HUDEP-2 (cell line): ENCODE measurements around the gene ZNF841.
"Not testable (repeated sequence)": the region's sequence is repeated elsewhere in the genome, so short reads cannot be mapped to it uniquely, and the experiment has no call there.

Experiments used
- DNase-seq, 76 experiments: peaks; one replicate each; lab custom pipeline; 2025; ENCODE audit not compliant: unreplicated experiment in 76 of 76; lab: John Stamatoyannopoulos, UW

ZNF841 gene

GRCh38 chr19:52069653-52070052 is 25.9 kb downstream of the ZNF841 start:
- no peak for DNase-seq

- no peak for DNase-seq
Observed at GRCh38 chr19:52066258-52066863, 29.2 kb downstream of the ZNF841 start.

- DNase-seq: no peak
Observed at GRCh38 chr19:52065399-52065798, 30.2 kb downstream of the ZNF841 start.

GRCh38 chr19:52056480-52056879 is 39.1 kb downstream of the ZNF841 start:
- not testable (repeated sequence) for DNase-seq

DNA sequence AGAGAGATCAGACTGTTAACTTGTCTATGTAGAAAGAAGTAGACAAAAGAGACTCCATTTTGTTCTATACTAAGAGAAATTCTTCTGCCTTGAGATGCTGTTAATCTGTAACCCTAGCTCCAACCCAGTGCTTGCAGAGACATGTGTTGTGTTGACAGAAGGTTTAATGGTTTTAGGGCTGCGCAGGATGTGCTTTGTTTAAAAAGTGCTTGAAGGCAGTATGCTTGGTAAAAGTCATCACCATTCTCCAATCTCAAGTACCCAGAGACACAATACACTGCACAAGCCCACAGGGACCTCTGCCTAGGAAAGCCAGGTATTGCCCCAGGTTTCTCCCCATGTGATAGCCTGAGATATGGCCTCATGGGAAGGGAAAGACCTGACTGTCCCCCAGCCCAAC is 43.8 kb downstream of the ZNF841 start:
- DNase-seq: not testable (repeated sequence)

GRCh38 chr19:52048555-52049501 is 46.7 kb downstream of the ZNF841 start, which contains the start of gene ZNF432:
Gene ZNF432 (minus strand): TSS chr19:52048838. CDS start chr19:52046868, 1,970 bp downstream.
- DNase-seq: peak in 70 of 76 experiments; percentile 9 to 89 (median 70)

DNA sequence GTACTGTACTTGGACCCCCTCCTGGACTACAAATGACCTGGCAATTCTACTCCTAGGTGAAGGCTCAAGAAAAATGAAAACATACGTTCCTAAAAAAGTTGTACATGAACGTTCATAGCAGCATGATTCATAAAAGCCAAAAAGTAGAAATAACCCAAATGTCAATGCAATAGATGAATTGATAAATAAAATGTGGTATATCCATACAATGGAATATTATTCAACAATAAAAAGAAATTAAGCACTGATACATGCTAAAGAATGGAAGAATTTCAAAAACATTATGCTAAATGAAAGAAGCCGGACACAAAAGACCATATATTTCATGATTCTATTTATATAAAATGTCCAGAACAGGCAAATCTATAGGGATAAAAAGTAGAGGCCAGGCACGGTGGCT is 56.4 kb downstream of the ZNF841 start:
- DNase-seq: no peak

DNA sequence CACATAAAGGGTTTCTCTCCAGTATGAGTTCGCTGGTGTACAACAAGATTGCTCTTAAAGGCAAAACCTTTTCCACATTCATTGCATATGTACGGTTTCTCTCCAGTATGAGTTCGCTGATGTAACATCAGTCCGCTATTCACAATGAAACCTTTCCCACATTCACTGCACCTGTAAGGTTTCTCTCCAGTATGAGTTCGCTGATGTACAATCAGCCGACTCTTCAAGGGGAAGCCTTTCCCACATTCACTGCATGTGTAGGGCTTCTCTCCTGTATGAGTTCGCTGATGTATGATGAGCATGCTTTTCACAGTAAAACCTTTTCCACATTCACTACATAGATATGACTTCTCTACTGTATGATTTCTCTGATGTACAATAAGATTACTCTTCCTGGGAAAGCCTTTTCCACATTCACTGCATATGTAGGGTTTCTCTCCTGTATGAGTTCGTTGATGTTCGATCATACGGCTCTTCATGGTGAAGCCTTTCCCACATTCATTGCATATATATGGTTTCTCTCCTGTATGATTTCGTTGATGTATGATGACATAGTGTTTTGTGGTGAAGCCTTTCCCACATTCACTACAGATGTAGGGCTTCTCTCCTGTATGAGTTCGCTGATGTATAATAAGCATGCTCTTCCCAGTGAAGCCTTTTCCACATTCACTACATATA is 61.4 kb downstream of the ZNF841 start:
- no peak for DNase-seq

DNA sequence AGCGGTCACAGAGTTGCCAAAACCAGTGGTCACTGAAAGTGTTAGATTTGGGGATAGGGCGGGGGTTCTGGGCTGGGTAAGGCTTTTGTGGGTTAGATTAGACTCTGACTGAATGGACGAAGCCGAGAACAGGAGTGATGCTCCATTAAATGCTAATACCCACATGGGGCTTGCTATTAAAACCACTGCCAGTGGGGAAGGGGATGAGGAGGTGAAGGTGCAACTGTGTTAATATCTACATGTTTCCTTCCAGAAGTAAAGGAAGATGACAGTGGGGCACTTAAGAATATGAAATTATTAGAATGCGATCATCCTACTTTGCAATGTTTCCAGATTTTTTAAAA is 66.8 kb downstream of the ZNF841 start:
- peak in 4 of 76 experiments; percentile 26 to 52 (median 36) for DNase-seq

DNA sequence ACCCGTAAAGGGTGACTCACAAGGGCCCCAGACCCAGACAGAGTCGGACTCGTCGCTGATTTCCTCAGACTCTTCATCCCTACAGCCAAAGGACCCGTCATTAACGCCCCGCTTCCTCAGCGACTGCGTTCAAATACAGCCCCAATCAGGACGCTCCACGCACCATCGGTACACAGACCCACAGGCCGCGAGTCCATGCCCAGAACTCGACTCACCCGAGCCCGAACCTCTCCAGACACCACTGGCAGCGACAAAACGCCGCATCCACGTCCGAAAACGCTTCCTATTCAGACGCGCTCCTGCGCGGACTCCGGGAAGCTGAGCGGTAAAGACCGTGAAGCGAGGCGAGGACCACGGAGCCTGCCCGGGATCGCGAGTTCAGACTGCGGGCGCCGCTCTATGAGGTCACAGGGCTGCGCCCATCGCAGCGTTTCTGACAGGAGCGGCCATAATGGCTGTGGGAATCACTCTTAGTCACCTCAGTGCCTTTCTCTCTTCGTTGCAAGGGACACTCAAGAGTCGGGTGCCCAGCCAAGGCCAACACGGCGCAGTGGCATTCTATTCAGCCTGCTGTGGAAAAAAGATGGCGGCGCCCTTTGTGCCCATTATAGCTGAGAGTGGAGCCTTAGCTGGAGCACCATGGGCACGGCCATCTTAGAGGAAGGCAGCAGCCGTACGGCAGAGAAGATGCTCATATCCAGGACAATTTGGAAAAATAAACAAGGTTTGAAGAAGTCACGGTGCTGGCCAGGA is 67.4 kb downstream of the ZNF841 start, which contains the start of gene ZNF614:
ZNF614 (minus strand) TSS at position 353 of the 753 bp plus-strand sequence. CDS start 2,634 bp downstream, outside the sequence.
- peak in 74 of 76 experiments; percentile 10 to 95 (median 72) for DNase-seq

DNA sequence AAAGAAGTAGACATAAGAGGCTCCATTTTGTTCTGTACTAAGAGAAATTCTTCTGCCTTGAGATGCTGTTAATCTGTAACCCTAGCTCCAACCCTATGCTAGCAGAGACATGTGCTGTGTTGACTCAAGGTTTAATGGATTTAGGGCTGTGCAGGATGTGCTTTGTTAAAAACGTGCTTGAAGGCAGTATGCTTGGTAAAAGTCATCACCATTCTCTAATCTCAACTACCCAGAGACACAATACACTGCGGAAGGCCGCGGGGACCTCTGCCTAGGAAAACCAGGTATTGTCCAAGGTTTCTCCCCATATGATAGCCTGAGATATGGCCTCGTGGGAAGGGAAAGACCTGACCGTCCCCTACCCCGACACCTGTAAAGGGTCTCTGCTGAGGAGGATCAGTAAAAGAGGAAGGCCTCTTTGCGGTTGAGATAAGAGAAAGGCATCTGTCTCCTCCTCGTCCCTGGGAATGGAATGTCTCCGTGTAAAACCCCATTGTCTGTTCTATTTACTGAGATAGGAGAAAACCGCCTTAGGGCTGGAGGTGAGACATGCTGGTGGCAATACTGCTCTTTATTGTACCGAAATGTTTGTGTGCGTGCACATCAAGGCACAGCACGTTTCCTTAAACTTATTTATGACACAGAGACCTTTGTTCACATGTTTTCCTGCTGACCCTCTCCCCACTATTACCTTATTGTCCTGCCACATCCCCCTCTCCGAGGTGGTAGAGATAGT is 69.1 kb downstream of the ZNF841 start:
- DNase-seq: not testable (repeated sequence)

DNA sequence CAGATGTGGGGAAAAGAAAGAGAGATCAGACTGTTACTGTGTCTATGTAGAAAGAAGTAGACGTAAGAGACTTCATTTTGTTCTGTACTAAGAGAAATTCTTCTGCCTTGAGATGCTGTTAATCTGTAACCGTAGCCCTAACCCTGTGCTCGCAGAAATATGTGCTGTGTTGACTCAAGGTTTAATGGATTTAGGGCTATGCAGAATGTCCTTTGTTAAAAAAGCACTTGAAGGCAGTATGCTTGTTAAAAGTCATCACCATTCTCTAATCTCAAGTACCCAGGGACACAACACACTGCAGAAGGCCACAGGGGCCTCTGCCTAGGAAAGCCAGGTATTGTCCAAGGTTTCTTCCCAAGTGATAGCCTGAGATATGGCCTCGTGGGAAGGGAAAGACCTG is 71.1 kb downstream of the ZNF841 start:
- DNase-seq: not testable (repeated sequence)

DNA sequence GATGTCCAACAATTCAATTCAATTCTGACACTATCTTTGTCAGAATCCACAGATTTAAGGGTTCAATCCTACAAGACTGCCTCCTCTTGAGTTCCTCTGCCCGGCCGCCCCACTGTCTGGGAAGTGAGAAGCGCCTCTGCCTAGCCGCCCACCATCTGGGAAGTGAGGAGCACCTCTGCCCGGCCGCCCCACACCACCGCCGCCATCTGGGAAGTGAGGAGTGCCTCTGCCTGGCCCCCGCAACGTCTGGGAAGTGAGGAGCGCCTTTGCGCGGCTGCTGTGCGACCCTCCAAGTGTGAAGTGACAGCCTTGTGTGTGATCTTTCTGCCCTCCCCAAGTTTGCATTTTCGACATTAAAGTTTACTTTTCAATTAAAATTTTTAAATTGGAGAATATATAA is 73.4 kb downstream of the ZNF841 start:
- no peak for DNase-seq

DNA sequence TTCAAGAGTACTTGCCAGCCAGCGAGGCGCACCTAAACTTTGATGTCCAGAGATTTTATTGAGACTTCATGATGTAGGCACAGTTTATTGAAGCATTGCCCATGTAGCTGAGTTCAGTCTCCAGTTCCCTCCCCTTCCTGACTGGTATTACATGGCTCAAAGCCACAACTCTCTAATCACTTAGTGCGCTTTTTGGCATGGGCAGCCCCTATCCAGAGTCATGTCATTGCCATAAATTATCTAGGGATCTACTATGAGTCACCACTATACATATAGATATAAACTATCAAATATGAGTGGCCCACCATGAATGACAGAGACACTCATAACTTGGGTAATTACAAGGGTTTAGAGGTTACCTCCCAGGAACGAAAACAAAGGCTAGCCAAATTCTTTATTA is 75.1 kb downstream of the ZNF841 start:
- DNase-seq: no peak
